GM18511 (cell line): Measurements from ENCODE around the gene POLR3C.
"Not testable (repeated sequence)": the region's sequence is repeated elsewhere in the genome, so short reads cannot be mapped to it uniquely, and the experiment has no call there.

ENCODE experiments used
- ATAC-seq: cut with Tn5 transposase; IDR thresholded peaks from one replicate; pipeline ENCODE4 v1.9.1; 2021; ENCODE audit warnings: mild to moderate bottlenecking, moderate library complexity; ENCODE audit not compliant: unreplicated experiment

POLR3C gene

DNA sequence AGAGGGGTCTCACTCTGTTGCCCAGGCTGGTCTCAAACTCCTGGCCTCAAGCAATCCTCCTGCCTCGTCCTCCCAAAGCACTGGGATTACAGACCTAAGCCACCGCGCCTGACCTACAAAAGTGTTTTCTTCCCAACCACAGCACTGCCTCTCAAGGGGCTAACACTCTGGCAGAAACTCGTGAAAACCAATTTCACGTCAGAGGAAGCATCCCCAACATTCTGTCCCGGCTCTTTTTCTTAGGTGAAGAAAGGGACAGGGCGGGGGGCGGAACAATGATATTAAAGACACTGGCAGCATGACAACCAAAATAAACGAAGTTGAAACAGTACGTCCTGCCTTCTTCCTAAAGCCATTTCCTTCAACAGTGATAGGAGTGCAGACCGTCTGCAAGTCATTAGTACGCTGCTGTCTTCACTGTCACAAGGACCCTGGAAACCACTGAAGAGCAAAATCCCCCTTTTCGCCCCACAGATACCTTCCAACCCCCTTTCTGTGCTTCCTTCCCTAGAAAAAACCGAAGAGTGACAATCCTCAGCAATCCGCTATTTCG, 1.1 kb upstream of the POLR3C start:
- ATAC-seq, result not testable (repeated sequence)

DNA sequence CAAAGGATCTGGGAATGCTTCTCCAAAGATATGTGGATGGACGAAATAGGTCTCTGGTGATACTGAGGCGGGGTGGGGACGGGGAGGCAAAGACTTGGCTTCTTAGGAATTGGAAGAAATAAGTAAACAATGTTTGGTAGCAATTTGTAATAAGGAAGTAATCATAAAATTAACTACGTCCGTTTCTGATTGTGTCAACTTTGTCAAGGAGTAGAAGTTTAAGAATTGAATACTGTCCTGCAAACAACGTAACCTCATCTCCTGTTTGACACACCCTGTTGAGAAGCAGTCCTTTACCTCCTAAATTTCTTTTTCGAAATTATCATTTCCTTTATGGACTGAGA, 471 bp downstream of the POLR3C start:
- ATAC-seq, result no peak

DNA sequence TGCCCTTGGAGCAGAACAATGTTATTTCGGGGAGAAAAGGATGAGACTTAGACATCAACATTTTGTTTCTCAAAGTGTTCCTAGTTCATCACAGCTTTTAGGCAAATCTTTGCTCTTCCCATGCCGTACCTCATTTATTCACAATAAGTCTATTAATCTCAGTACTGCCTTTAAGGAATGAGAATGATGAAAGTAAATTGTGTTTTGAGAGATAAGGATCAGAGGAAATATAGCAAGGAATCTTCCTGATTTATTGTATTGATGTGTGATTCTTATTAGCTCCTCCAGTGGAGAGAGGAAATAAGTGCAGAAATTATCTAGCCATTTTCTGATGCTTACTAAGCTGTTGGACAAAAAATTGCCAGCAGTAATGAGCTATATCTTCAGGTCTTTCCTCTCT, 2.0 kb downstream of the POLR3C start:
- no peak for ATAC-seq

DNA sequence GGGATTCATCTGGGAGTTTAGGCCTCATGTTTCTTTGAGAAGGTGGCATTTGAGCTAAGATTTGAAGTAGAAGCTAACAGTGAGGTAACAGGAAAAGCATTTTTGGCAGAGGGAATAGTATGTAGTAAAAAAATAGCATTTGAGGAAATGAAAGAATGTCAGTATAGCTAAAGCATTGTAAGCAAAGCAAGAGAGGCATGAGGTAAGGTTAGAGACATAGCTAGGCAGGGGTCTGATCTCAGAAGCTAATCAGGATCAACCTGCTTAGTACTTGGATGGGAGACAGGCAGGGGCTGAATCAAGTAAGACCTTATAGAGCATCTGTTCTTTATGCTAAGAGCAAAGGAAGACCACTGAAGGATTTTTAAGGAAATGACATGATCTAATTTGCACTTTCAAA, 4.0 kb downstream of the POLR3C start:
- no peak for ATAC-seq

DNA sequence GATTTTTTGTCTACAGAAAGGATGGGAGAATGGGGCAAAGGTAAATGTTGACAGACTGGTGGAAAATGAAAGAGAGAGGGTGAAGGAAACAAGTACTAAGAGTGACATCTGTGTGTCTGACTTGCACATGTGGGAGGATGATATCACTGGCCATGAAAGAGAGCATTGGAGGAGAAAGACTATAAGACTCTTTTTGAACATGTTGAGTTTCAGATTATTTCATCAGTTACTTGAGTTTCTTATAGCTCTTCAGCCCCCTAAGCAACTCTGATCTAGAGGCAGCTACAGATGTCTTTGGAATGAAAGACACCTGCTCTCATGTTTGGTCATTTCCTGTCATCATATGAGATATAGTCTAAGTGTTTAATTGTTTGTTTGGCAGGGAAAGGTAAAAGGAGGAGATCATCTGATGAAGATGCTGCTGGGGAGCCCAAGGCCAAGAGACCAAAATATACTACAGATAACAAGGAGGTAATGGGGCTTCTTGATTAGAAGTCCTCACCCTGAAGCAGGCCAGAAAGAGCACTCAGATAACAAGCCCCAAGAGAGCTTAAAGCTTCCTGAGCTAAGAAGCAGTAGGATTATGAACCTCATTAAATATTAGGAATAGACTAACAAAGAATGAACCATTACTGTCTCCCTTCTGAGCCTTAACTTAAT, 4.5 kb downstream of the POLR3C start:
- no peak for ATAC-seq

DNA sequence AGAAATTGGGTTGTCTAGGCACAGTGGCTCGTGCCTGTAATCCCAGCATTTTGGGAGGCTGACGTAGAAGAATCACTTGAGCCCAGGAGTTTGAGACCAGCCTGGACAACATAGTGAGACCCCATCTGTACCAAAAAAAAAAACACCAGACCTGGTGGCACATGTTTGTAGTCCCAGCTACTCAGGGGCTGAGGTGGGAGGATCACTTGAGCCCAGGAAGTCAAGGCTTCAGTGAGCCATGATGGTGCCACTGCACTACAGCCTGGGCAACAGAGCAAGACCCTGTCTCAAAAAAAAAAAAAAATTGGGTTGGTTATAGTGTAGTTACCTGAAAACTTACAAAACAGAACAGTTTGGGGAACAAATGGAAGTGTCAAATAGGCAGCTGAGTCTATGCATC, 6.8 kb downstream of the POLR3C start:
- ATAC-seq, result not testable (repeated sequence)

DNA sequence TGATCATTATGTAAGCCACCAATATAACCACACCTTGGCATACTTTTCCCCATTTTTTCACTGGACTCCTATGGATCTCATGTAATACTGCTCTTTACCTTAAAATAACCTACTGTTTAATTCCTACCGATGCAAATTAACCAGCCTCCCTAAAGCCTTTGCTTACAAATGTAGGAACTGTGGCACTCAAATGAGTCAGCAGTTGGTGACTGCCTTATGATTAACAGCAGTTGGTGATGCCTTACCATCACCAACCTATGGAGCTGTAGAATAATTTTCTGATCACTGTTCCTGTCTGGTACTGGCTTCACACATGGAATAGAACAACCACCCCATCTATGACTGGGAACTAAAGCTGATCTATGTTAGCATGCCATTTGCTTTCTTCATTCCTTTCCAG, 13.7 kb downstream of the POLR3C start:
- no peak for ATAC-seq

DNA sequence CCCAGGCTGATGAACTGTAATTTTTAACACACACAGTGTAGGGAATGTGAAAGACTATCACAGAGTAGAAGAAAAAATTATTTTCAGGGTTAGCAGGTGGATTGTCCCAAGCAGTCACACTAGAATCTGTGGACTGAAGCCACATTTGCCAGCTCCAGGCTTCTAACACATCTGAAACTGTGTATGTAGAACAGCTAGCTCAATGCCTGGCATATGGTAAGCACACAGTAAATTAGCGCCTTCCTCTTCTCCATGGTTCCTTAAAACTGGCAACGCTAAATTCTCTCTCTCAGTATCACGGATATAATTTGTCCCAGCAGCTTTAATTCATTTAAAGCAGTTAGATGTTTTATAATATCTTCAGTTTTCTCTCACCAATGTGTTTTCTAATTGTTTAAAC, 19.0 kb downstream of the POLR3C start:
- no peak for ATAC-seq

DNA sequence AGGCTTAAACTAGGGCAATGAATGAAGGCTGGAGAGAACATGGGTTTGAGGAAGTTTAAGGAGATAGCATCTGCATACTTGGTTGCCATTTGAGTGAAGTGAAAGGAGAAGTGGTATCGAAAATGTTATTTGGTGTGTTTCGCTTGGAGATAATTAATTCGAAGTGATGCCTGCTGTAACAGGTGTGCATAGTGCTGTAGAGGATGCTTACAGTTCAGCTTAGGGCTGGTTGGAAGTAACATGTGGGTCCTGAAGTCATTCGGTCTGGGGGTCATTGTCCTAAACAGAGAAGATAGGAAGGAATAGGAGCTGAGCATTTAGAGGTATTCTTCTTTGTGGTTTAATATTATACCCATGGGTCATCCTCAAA, 21.1 kb downstream of the POLR3C start:
- peak; percentile 88 for ATAC-seq

DNA sequence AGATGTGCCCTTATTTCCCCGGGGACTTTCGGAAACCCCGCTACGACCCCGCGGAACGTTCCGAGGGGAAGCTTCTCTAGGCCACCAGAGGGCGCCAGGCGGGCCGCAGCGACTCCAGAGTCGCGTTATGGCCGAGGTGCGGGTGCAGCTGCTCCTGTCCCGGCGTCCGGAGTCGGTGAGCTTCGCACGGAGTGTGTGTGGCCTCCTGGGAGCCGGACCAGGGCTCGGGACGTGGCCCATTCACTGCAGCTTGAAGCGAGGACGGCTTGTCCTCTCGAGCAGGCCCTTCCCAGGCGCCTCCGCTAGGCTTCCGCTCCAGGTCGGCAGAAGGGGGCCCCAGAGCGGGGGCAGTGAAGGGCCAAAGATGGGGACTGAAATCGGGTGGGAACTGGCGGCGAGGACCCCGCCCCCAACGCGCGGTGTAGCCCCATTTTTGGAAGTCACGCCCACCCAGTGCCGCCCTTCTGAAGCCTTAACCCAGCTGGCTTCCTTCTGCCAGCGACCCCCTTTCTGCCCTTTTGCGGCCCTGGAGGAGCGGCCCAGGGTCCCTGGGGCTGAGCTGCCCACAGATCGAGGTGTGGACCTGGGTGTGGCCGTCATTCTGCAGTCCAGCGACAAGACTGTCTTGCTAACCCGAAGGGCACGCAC, 21.6 kb downstream of the POLR3C start, which contains the start of gene NUDT17:
Gene NUDT17, plus strand, starts transcription at position 117 of the 648 bp plus-strand sequence. Its CDS starts 11 bp downstream, at position 128.
- ATAC-seq, result peak; percentile 73

DNA sequence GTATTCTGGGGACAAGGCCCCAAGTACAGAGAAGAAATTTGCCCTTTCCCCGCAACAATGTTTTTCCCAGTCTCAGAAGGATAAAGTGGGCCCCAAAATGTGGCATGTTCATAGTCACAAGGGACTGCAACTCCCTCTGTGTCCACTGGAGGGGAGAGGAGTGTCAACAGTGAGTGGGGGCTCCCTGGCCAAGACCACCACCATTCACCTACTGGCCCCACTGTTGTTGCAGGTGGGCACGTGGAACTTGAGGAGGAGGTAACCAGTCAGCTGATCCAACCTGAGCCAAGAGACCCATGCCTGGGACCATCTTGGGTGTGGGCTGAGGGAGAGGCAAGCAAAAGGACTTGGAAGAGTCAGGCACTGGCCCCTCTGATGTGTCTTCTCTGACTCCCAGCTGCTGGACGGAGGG, 22.2 kb downstream of the POLR3C start:
- peak; percentile 44 for ATAC-seq

DNA sequence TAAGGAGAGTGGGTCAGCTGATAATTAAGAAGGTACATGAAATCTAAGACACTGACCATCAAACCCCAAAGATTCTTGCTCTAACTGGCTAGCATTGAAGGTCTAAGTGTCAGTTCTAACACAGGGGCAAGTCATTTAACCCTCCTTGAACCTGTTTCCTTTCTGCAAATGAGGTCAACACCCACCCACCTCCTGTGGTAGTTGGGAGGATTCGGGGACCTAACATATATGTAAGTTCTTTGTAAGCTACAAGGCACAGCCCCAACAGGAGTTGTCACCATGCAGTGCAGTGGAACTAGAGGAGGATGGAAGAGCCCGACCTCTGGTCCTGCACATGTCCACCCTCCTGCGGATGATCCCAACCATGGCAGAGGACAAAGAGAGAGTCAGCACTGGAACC, 23.8 kb downstream of the POLR3C start:
- no peak for ATAC-seq

DNA sequence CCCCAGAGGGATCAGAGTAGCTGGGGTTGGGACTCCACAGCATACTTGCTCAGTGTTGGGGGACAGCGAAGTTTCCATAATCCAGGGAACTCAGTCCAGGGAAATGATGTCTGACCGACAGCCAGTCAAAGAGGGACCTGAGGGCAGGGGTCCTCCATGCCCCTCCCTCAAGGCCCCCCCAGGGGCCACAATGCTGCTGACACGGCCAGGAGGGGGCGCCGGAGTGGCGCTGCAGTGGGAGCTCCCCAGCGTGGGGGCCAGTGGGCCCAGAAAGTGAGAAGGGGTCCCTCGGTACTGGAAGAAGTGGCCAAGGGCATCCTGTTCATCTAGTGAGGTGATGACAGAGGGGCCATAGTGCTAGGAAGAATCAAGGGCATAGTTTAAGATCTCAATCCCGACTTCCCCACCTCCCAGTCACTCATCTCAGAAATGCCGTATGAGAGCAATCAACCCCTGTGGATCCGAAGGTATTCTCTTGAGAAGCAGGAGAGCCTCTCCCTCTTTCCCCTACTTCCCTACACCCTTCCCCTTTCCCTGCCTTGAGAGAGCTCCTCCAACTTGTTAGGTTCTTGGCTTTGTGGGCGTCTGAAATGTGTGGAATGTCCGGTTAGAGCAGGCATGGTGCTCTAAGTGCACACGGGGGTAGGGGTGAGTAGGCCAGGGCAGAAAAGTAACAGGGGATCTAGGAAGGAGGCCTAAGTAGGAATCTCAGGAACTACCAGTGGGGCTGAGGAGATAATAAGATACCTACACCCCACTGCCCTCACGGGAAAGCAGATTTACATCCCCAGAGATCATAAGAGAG, 25.6 kb downstream of the POLR3C start:
- ATAC-seq, result no peak

DNA sequence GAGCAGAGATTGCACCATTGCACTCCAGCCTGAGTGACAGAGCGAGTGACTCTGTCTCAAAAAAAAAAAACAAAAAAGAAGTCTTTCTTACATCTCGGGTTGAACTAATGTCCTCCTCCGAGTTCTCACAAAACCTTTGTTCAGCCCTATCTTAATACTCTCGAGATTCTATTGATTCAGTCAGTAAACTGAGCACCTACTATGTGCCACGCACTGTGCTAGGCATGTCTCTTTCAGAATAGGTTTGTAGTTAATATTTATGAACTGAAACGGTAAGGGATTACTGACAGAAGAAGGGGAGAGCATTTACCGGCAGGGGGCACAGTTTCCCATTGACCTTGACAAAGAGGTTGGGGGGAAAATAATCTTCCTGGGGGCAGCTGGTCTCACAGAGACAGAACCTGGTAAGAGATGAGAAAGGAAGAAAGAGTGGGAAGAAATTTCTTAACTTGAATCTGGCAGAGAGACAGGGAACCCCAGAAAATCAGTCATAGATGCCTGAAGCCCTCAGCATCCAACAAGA, 31.5 kb downstream of the POLR3C start:
- no peak for ATAC-seq

DNA sequence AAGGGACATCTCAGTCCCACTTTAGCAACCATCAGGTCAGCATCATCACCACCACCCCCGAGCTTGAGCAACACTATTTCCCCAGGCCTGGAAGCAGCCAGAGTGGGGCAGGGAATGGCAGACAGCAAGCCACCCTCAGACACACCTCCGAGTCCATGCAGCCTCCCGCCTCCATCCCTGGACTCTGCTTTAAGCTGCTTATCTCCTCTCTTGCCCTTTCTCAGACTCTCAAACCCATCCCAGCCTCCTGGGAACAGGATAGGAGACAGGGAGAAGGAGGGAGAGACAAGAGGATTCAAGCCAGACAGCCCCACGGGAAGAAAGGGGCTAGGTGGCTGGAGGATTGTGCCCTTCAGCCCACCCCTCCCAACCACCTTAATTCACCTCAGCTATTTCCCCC, 33.2 kb downstream of the POLR3C start:
- ATAC-seq, result no peak

DNA sequence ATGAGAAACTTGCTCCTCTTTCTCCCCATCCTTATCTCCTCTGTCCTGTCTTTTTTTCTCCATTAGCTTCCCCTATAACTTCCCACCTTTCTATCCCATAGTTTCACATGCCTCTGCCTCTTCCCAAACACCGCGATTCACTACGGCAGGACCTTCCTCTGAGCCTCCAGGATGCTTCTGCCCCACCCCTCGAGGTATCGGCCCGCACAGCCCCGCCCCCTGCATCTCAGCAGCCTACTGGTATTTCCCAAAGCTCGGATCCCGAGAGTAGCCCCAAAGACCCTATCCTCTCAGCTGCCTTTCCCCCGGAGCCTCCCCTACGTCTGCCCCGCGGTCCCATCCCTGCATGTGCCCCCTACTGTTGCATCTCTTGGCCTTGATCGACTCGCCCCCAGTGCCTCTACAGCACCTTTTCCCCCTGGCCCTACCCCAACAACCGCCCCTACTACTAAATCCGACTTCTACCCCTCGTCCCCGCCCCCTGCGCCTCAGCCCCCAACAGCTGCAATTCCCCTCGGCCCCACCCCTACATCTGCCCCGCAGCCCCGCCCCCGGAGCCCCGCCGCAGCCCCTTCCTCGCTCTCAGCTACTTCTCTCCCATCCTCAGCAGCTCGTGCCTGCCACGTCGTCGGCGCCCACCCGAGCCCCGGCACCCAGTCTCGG, 34.4 kb downstream of the POLR3C start:
- peak; percentile 20 for ATAC-seq

DNA sequence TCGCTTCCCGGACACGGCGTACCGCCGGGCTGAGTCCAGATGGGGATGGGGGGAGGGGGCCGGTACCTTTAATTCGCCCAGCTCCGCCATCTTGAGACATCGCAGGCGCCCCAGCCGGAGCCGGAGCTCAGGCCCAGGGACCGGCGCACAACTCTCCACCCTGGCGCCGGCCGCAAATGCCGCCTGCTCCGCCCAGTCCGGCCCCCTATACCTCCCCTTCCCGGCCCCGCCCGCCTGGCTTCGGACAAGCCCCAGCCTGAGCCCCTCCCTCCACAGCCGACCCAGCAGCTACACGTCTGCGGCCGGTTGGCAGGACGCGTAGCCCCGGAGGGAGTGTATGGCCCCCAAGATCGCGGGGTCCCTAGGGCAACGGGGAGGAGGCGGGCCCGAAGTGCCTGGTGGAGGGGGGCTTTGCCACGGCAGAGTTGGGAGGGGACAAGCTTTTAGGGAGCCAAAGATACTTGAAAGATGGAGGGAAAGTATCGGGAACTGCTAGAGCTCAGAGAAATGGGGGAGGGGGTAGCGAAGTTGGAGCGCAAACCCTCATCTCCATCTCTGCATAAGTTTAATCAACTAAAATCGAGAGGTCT, 35.0 kb downstream of the POLR3C start, which contains the start of gene PIAS3:
Gene PIAS3, minus strand, starts transcription at position 181 of the 590 bp plus-strand sequence. Its CDS starts 91 bp downstream, at position 90.
- peak; percentile 91 for ATAC-seq

DNA sequence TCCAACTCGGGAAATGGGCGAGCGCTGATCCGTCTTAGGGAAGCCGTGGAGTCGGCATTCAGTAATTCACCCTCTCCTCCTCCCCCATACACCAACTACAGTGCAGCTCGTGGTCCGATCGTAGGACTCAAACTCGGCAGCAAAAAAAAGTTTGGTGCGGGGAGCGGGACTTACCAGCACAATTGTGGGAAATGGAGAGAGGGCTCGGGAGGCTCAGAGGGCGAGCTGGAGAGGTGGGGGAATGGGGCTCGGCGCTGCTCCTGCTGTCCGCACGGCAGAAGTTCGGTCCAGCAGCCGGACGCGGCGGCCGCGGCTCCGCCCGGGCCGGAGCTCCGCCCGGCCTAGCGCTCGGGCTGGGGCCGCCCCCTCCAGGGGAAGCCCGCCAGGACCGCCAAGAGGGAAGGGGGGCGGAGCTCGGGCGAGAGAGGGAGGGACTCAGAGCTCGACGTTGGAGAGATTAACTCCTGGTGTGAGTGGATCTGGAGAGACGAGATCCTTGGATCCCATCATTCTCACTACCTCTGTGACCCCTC, 35.6 kb downstream of the POLR3C start:
- ATAC-seq, result peak; percentile 78

DNA sequence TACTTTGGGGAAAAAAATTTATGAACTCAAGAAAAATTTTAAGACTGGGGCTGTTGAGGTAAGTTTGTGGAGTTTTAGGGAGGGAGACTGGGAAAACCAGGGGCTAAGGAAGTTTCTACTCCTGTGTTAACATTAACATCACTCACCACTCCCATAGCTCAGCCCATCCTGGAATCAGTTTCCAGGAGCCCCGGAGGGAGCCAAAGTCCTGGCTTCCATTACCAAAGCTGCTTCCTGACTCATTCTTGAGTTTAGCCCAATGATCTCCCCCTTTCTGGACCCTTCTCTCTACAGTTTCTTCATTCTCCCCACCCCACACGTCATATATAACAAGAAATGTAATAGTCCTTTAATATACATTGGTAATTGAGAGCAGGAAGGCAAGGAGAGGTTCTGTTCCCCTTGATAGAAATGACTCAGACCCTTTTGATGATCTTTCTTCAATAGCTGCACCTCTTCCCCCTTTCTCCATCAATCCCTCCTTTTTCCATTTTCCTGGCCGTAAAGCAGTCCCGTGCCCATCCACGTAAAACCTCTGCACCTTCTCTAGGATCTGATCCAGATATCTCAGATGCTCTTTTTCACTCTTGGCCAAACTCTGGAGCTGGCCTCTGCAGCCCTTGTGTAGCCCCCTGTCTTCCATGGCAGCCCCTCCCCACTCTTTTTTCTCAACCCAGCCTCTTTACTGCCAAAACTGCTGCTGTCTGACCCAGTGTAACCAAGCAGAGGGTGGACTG, 39.5 kb downstream of the POLR3C start:
- ATAC-seq, result no peak
